ENCODE results near the gene MCMBP.
A peak's percentile ranks its signal among the peaks of the same experiment; 100 is the strongest.
"Not testable (repeated sequence)": the region's sequence is repeated elsewhere in the genome, so short reads cannot be mapped to it uniquely, and the experiment has no call there.

The MCMBP gene

DNA sequence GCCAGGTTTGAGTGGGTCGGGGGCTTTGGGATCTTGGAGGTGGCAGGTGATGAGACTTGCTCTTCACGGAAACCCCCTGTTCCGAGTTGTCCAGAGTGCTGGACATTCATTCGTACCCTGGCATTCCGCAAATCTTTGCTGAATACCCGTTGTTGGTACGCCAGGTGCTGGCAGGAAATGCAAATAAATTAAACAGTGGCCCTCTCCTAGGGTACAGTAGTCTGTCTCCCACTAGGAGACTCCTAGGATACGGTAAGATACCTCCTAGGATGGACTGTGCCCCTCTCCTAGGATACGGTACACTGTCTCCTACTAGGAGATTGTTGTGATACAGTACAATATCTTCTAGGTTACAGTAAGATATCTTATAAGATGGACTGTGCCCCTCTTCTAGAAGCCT lies 20.4 kb upstream of the MCMBP start:
- Histone ChIP-seq H3K9ac (ENCODE audit: low read length) (peak overlapping the region; percentile 93), H3K4me2 (ENCODE audit: low read length) (peak overlapping the region; percentile 74), H3K4me1 (ENCODE audit: low read length) (peaks cover 6% of the 10 kb centered on the region), H3K36me3 (replicated peaks; ENCODE audit: low read depth, low read length) (peaks cover 4% of the 10 kb centered on the region), H3K9me3 (ENCODE audit: insufficient read depth, low read length) (no peaks in the 10 kb centered on the region), H3K27ac (ENCODE audit: low read length) (peak overlapping the region; percentile 47), H2AFZ (ENCODE audit: low read depth, low read length) (0 out of 2 replicates have a peak overlapping the region, but pooled peaks have one; percentile 26), H3K4me3 (ENCODE audit: low read length) (peak overlapping the region; percentile 96), H3K27me3 (ENCODE audit: low read depth, low read length) (no peaks in the 10 kb centered on the region), H3K79me2 (ENCODE audit: low read length) (peaks cover 54% of the 10 kb centered on the region), H4K20me1 (ENCODE audit: insufficient read depth, low read length) (no peaks in the 10 kb centered on the region; the same call in 1 of the 2 replicates)
- no peak for TF ChIP-seq EZH2phosphoT487 (IDR thresholded peaks at IDR 0.05; ENCODE audit: low read depth)
- TF ChIP-seq, protein P1, sequence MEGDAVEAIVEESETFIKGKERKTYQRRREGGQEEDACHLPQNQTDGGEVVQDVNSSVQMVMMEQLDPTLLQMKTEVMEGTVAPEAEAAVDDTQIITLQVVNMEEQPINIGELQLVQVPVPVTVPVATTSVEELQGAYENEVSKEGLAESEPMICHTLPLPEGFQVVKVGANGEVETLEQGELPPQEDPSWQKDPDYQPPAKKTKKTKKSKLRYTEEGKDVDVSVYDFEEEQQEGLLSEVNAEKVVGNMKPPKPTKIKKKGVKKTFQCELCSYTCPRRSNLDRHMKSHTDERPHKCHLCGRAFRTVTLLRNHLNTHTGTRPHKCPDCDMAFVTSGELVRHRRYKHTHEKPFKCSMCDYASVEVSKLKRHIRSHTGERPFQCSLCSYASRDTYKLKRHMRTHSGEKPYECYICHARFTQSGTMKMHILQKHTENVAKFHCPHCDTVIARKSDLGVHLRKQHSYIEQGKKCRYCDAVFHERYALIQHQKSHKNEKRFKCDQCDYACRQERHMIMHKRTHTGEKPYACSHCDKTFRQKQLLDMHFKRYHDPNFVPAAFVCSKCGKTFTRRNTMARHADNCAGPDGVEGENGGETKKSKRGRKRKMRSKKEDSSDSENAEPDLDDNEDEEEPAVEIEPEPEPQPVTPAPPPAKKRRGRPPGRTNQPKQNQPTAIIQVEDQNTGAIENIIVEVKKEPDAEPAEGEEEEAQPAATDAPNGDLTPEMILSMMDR (IDR thresholded peaks at IDR 0.05; ENCODE audit: low read depth, low read length): no peak

- Histone ChIP-seq H3K27me3 (ENCODE audit: low read depth, low read length) (no peaks in the 10 kb centered on the region), H3K4me1 (ENCODE audit: low read length) (peaks cover 6% of the 10 kb centered on the region), H3K36me3 (replicated peaks; ENCODE audit: low read depth, low read length) (peaks cover 4% of the 10 kb centered on the region), H4K20me1 (ENCODE audit: insufficient read depth, low read length) (no peaks in the 10 kb centered on the region; the same call in 1 of the 2 replicates), H3K9me3 (ENCODE audit: insufficient read depth, low read length) (no peaks in the 10 kb centered on the region), H3K79me2 (ENCODE audit: low read length) (peaks cover 53% of the 10 kb centered on the region), H2AFZ (ENCODE audit: low read depth, low read length) (peak within 1 kb of the TSS; percentile 53), H3K4me2 (ENCODE audit: low read length) (peak within 1 kb of the TSS; percentile 74), H3K27ac (ENCODE audit: low read length) (peak within 1 kb of the TSS; percentile 47), H3K9ac (ENCODE audit: low read length) (peak within 1 kb of the TSS; percentile 93), H3K4me3 (ENCODE audit: low read length) (peak within 1 kb of the TSS; percentile 96)
- no peak for TF ChIP-seq EZH2phosphoT487 (IDR thresholded peaks at IDR 0.05; ENCODE audit: low read depth)
- TF ChIP-seq, protein P1 (IDR thresholded peaks at IDR 0.05; ENCODE audit: low read depth, low read length): no peak
These were observed 19.8 kb upstream of the MCMBP start, which contains the start of gene SEC23IP for GRCh38 chr10:119892188-119893065. TSS of gene SEC23IP (plus strand) at chr10:119892730. CDS start at chr10:119892783, 53 bp downstream.

DNA sequence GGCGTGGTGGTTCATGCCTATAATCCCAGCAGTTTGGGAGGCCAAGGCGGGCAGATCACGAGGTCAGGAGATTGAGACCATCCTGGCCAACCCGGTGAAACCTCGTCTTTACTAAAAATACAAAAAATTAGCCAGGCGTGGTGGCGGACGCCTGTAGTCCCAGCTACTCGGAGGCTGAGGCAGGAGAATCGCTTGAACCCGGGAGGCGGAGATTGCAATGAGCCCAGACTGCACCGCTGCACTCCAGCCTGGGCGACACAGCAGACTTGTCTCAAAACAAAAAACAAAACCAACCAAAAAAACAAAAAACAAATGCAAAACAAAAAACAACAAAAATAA lies 19.2 kb upstream of the MCMBP start:
- not testable (repeated sequence) for H3K27me3 ChIP-seq (ENCODE audit: low read depth, low read length); H3K9me3 ChIP-seq (ENCODE audit: insufficient read depth, low read length); H3K4me1 ChIP-seq (ENCODE audit: low read length); H4K20me1 ChIP-seq (ENCODE audit: insufficient read depth, low read length); H3K36me3 ChIP-seq (replicated peaks; ENCODE audit: low read depth, low read length); H3K27ac ChIP-seq (ENCODE audit: low read length)
- peak overlapping the region; percentile 93 for H3K9ac ChIP-seq (ENCODE audit: low read length)
- peak overlapping the region; percentile 69 for H3K4me2 ChIP-seq (ENCODE audit: low read length)
- peak overlapping the region; percentile 53 for H2AFZ ChIP-seq (ENCODE audit: low read depth, low read length)
- peak overlapping the region; percentile 96 for H3K4me3 ChIP-seq (ENCODE audit: low read length)
- H3K79me2 ChIP-seq (ENCODE audit: low read length): peaks cover 47% of the 10 kb centered on the region

GRCh38 chr10:119890307-119890706 lies 17.7 kb upstream of the MCMBP start:
- H3K27ac ChIP-seq (ENCODE audit: low read length); H2AFZ ChIP-seq (ENCODE audit: low read depth, low read length); H3K4me2 ChIP-seq (ENCODE audit: low read length); H3K4me1 ChIP-seq (ENCODE audit: low read length); H3K27me3 ChIP-seq (ENCODE audit: low read depth, low read length); H3K36me3 ChIP-seq (replicated peaks; ENCODE audit: low read depth, low read length); H3K9ac ChIP-seq (ENCODE audit: low read length); H3K9me3 ChIP-seq (ENCODE audit: insufficient read depth, low read length); H4K20me1 ChIP-seq (ENCODE audit: insufficient read depth, low read length); H3K4me3 ChIP-seq (ENCODE audit: low read length): not testable (repeated sequence)
- peaks cover 32% of the 10 kb centered on the region for H3K79me2 ChIP-seq (ENCODE audit: low read length)

- not testable (repeated sequence) for H3K9ac ChIP-seq (ENCODE audit: low read length); H3K27ac ChIP-seq (ENCODE audit: low read length); H4K20me1 ChIP-seq (ENCODE audit: insufficient read depth, low read length); H3K27me3 ChIP-seq (ENCODE audit: low read depth, low read length); H3K4me1 ChIP-seq (ENCODE audit: low read length); H3K36me3 ChIP-seq (replicated peaks; ENCODE audit: low read depth, low read length); H3K9me3 ChIP-seq (ENCODE audit: insufficient read depth, low read length); H2AFZ ChIP-seq (ENCODE audit: low read depth, low read length); H3K4me3 ChIP-seq (ENCODE audit: low read length); H3K4me2 ChIP-seq (ENCODE audit: low read length)
- peaks cover 21% of the 10 kb centered on the region for H3K79me2 ChIP-seq (ENCODE audit: low read length)
These were observed 16.6 kb upstream of the MCMBP start for GRCh38 chr10:119889201-119889600.

DNA sequence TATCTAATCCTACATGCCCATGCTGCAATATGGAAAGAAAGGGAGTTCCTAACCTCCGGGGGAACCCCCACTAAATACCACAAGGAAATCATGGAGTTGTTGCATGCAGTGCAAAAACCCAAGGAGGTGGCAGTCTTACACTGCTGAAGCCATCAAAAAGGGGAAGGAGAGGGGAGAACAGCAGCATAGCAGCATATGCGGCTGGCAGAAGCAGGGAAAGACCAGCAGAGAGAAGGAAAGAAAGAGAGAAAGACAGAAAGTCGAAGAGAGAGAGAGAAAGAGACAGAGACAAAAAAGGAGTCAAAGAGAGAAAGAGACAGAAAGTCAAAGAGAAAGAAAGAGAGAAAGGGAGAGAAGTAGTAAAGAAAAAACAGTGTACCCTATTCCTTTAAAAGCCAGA lies 16.1 kb upstream of the MCMBP start:
- not testable (repeated sequence) for H3K27me3 ChIP-seq (ENCODE audit: low read depth, low read length); H3K4me2 ChIP-seq (ENCODE audit: low read length); H3K27ac ChIP-seq (ENCODE audit: low read length); H2AFZ ChIP-seq (ENCODE audit: low read depth, low read length); H4K20me1 ChIP-seq (ENCODE audit: insufficient read depth, low read length); H3K9me3 ChIP-seq (ENCODE audit: insufficient read depth, low read length); H3K9ac ChIP-seq (ENCODE audit: low read length); H3K4me3 ChIP-seq (ENCODE audit: low read length); H3K4me1 ChIP-seq (ENCODE audit: low read length); H3K36me3 ChIP-seq (replicated peaks; ENCODE audit: low read depth, low read length)
- H3K79me2 ChIP-seq (ENCODE audit: low read length): peaks cover 16% of the 10 kb centered on the region

GRCh38 chr10:119886070-119886469 lies 13.4 kb upstream of the MCMBP start:
- not testable (repeated sequence) for H3K9me3 ChIP-seq (ENCODE audit: insufficient read depth, low read length); H3K9ac ChIP-seq (ENCODE audit: low read length); H3K4me1 ChIP-seq (ENCODE audit: low read length); H3K36me3 ChIP-seq (replicated peaks; ENCODE audit: low read depth, low read length); H3K79me2 ChIP-seq (ENCODE audit: low read length); H3K4me3 ChIP-seq (ENCODE audit: low read length); H3K4me2 ChIP-seq (ENCODE audit: low read length); H3K27me3 ChIP-seq (ENCODE audit: low read depth, low read length); H2AFZ ChIP-seq (ENCODE audit: low read depth, low read length); H3K27ac ChIP-seq (ENCODE audit: low read length); H4K20me1 ChIP-seq (ENCODE audit: insufficient read depth, low read length)

Measured in OCI-LY3 (cell line).